H1 (cell line): ENCODE results near the gene DPH6. TPM values are rescaled to one million over a fixed set of nuclear protein-coding genes. Genes with fewer than 3 reads are reported as not detected.

Source experiments
- CTCF ChIA-PET: fragments of 300-600 bp; sonication (Branson Sonifier 250); formaldehyde crosslinking; loops from one replicate; lab custom pipeline; 2021; ENCODE audit not compliant: partially characterized antibody; lab: Charles Lee
- POLR2A ChIA-PET: fragments of 300-600 bp; sonication (Branson Sonifier 250); formaldehyde crosslinking; loops from one replicate; lab custom pipeline; 2021; ENCODE audit warnings: inconsistent platforms; ENCODE audit not compliant: partially characterized antibody; lab: Charles Lee
- DNase-seq, 2 experiments: peaks; one replicate each; pipeline versions ENCODE4 v3.0.0 to v3.0.0-alpha.2; 2010 to 2022; ENCODE audit warnings: low spot score in 2 of 2, low read depth in 1 of 2, mixed read lengths in 1 of 2
- FAIRE-seq: peaks from 2 replicates; lab custom pipeline; 2011; peaks lifted over from hg19 to GRCh38; lab: Jason Lieb, UNC
- H2AFZ ChIP-seq: 2 replicates; pipeline ENCODE4 v1.8.1; 2012; ENCODE audit warnings: low read length, inconsistent platforms
- H2AK5ac ChIP-seq: 2 replicates; pipeline ENCODE4 v1.6.1; 2013; ENCODE audit warnings: low read depth, low read length
- H2BK120ac ChIP-seq: replicated peaks from 2 replicates; pipeline ENCODE3; 2013; ENCODE audit warnings: low read depth, low read length, inconsistent platforms
- H2BK12ac ChIP-seq: 2 replicates; pipeline ENCODE4 v1.6.1; 2013; ENCODE audit warnings: low read depth, low read length
- H2BK15ac ChIP-seq: 2 replicates; pipeline ENCODE4 v1.6.1; 2013; ENCODE audit warnings: low read length
- H2BK20ac ChIP-seq: 2 replicates; pipeline ENCODE4 v1.6.1; 2013; ENCODE audit warnings: low read length
- H2BK5ac ChIP-seq: 2 replicates; pipeline ENCODE4 v1.6.1; 2013; ENCODE audit warnings: low read depth, low read length
- H3K14ac ChIP-seq: 2 replicates; pipeline ENCODE4 v1.6.1; 2013; ENCODE audit warnings: inconsistent platforms; ENCODE audit not compliant: insufficient read length
- H3K18ac ChIP-seq: 2 replicates; pipeline ENCODE4 v1.6.1; 2013; ENCODE audit warnings: low read length; ENCODE audit errors: extremely low read depth
- H3K23ac ChIP-seq: 2 replicates; pipeline ENCODE4 v1.6.1; 2013; ENCODE audit warnings: inconsistent platforms; ENCODE audit not compliant: insufficient read length
- H3K23me2 ChIP-seq: 2 replicates; pipeline ENCODE4 v1.6.1; 2013; ENCODE audit warnings: low read depth, low read length
- H3K27ac ChIP-seq: 2 replicates; pipeline ENCODE4 v1.6.1; 2011; ENCODE audit warnings: low read depth, low read length, inconsistent platforms
- H3K27me3 ChIP-seq, 4 experiments: replicated peaks in 1 of 4; 1 replicate in 1 of 4; 2 replicates in 3 of 4; pipeline versions ENCODE4 v1.6.1 to v1.8.1; 2011 to 2013; ENCODE audit warnings: low read length in 3 of 4, mild to moderate bottlenecking in 3 of 4, inconsistent platforms in 2 of 4, mixed read lengths in 2 of 4, moderate library complexity in 1 of 4; ENCODE audit not compliant: control insufficient read depth in 3 of 4, insufficient read depth in 3 of 4; ENCODE audit errors: extremely low read depth in 1 of 4
- H3K36me3 ChIP-seq, 4 experiments: 2 replicates each; pipeline versions ENCODE4 v1.6.1 to v1.8.1; 2011 to 2013; ENCODE audit warnings: mild to moderate bottlenecking in 4 of 4, low read length in 3 of 4, moderate library complexity in 2 of 4, control low read depth in 1 of 4, inconsistent platforms in 1 of 4; ENCODE audit not compliant: insufficient read depth in 4 of 4, control insufficient read depth in 2 of 4
- H3K4ac ChIP-seq: replicated peaks from 2 replicates; pipeline ENCODE3; 2013; ENCODE audit warnings: low read length, low read depth, mixed read lengths, inconsistent platforms; ENCODE audit not compliant: insufficient read length
- H3K4me1 ChIP-seq, 4 experiments: replicated peaks in 1 of 4; 1 replicate in 1 of 4; 2 replicates in 3 of 4; pipeline versions ENCODE4 v1.6.1 to v1.8.1; 2011 to 2013; ENCODE audit warnings: low read length in 3 of 4, inconsistent platforms in 2 of 4, mixed read lengths in 1 of 4; ENCODE audit not compliant: insufficient read depth in 4 of 4, control insufficient read depth in 3 of 4
- H3K4me2 ChIP-seq, 2 experiments: 2 replicates each; pipeline versions ENCODE4 v1.6.1 to v1.8.1; 2011 to 2013; ENCODE audit warnings: low read depth in 2 of 2, low read length in 2 of 2, control low read depth in 1 of 2, inconsistent platforms in 1 of 2, mild to moderate bottlenecking in 1 of 2; ENCODE audit not compliant: insufficient read depth in 1 of 2
- H3K4me3 ChIP-seq, 4 experiments: fragments of 200-600, 300-600 bp in 1 of 4; sonication (generic), shearing (Covaris generic), sonication (Bioruptor Twin) in 1 of 4; 2 replicates each; pipeline versions ENCODE4 v1.5.1 to v1.8.1; 2011 to 2016; ENCODE audit warnings: low read length in 4 of 4, low read depth in 3 of 4, control low read depth in 2 of 4, inconsistent platforms in 2 of 4, mild to moderate bottlenecking in 2 of 4, mixed read lengths in 1 of 4, moderate library complexity in 1 of 4; ENCODE audit not compliant: insufficient read depth in 2 of 4; ENCODE audit errors: extremely low read depth in 1 of 4
- H3K56ac ChIP-seq: replicated peaks from 2 replicates; pipeline ENCODE3; 2013; ENCODE audit warnings: low read depth, mild to moderate bottlenecking, mixed read lengths, low read length, inconsistent platforms; ENCODE audit not compliant: insufficient read length
- H3K79me1 ChIP-seq: 2 replicates; pipeline ENCODE4 v1.6.1; 2013; ENCODE audit warnings: low read depth, low read length, control low read depth
- H3K79me2 ChIP-seq, 2 experiments: 2 replicates each; pipeline versions ENCODE4 v1.6.1 to v1.8.1; 2012 to 2013; ENCODE audit warnings: low read length in 2 of 2, mild to moderate bottlenecking in 2 of 2, inconsistent platforms in 1 of 2; ENCODE audit not compliant: insufficient read depth in 2 of 2, control insufficient read depth in 1 of 2
- H3K9ac ChIP-seq, 4 experiments: replicated peaks in 1 of 4; 1 replicate in 1 of 4; 2 replicates in 3 of 4; pipeline versions ENCODE4 v1.6.1 to v1.8.1; 2011 to 2013; ENCODE audit warnings: low read depth in 3 of 4, low read length in 3 of 4, control low read depth in 2 of 4, mild to moderate bottlenecking in 2 of 4, moderate library complexity in 2 of 4, inconsistent platforms in 1 of 4; ENCODE audit errors: extremely low read depth in 1 of 4
- H3K9me3 ChIP-seq, 2 experiments: 2 replicates each; pipeline versions ENCODE4 v1.6.1 to v1.8.1; 2012 to 2013; ENCODE audit warnings: mild to moderate bottlenecking in 2 of 2, moderate library complexity in 2 of 2, control low read depth in 1 of 2, inconsistent platforms in 1 of 2, low read depth in 1 of 2, low read length in 1 of 2, mixed read lengths in 1 of 2; ENCODE audit not compliant: insufficient read depth in 2 of 2
- H4K20me1 ChIP-seq, 2 experiments: replicated peaks in 1 of 2; 2 replicates each; pipeline versions ENCODE3 to v1.8.1; 2011 to 2013; ENCODE audit warnings: inconsistent platforms in 2 of 2, low read length in 2 of 2, mild to moderate bottlenecking in 1 of 2; ENCODE audit not compliant: insufficient read depth in 2 of 2, control insufficient read depth in 1 of 2
- H4K5ac ChIP-seq: 2 replicates; pipeline ENCODE4 v1.6.1; 2013; ENCODE audit warnings: low read length, low read depth, mixed read lengths, inconsistent platforms; ENCODE audit not compliant: insufficient read length
- H4K8ac ChIP-seq: 2 replicates; pipeline ENCODE4 v1.8.0; 2013; ENCODE audit warnings: mild to moderate bottlenecking, moderate library complexity, low read length, inconsistent platforms; ENCODE audit not compliant: insufficient read depth; ENCODE audit errors: extremely low read depth
- H4K91ac ChIP-seq: replicated peaks from 2 replicates; pipeline ENCODE3; 2013; ENCODE audit warnings: low read length, mixed read lengths, inconsistent platforms; ENCODE audit not compliant: insufficient read length
- BCL11A ChIP-seq, 2 experiments: IDR thresholded peaks; one replicate each; pipeline ENCODE4 v1.6.1; 2011; ENCODE audit warnings: low read depth in 2 of 2, low read length in 2 of 2, mild to moderate bottlenecking in 2 of 2
- RAD21 ChIP-seq, 2 experiments: IDR thresholded peaks in 1 of 2; conservative IDR thresholded peaks in 1 of 2; 2 replicates each; pipeline ENCODE4 v1.6.1; 2011; ENCODE audit warnings: low read depth in 2 of 2, low read length in 2 of 2, improper control_type of control experiment in 1 of 2, inconsistent platforms in 1 of 2, mild to moderate bottlenecking in 1 of 2, moderate library complexity in 1 of 2
- RBBP5 ChIP-seq: IDR thresholded peaks from 2 replicates; pipeline ENCODE4 v1.7.1; 2012; ENCODE audit warnings: low read depth, mild to moderate bottlenecking, inconsistent platforms, low read length, moderate library complexity, borderline replicate concordance
- SIRT6 ChIP-seq: IDR thresholded peaks from one replicate; pipeline ENCODE4 v1.7.1; 2012; ENCODE audit warnings: low read length, inconsistent platforms
- WGBS, 2 experiments: shearing (Covaris generic) in 1 of 2; methylation state at CpG; one replicate each; pipeline versions ENCODE4 v1.1.6 to v1.1.7; 2013 to 2015; ENCODE audit warnings: low lambda C conversion rate in 2 of 2, mixed read lengths in 2 of 2, inconsistent platforms in 1 of 2, low coverage in 1 of 2, missing lambda C conversion rate in 1 of 2; ENCODE audit not compliant: insufficient replicate concordance in 2 of 2, insufficient coverage in 1 of 2, insufficient read length in 1 of 2; ENCODE audit errors: extremely low coverage in 1 of 2, missing lambda C conversion rate in 1 of 2; 5-methylcytosine and 5-hydroxymethylcytosine counted together
- polyA plus RNA-seq, 7 experiments: library from polyadenylated mRNA; depleted of rRNA in 3 of 7; stranded (reverse) in 5 of 7; unstranded in 2 of 7; fragments of >200 nt in 5 of 7; fragments of 200-250 nt in 2 of 7; gene quantifications; 1 replicate in 5 of 7; 2 replicates in 1 of 7; 4 replicates in 1 of 7; pipeline versions ENCODE4 v1.2.1 to v1.2.3, GENCODE V29; 2011 to 2013; ENCODE audit warnings: missing spikeins in 2 of 7, mixed read lengths in 2 of 7
- total RNA-seq: library from RNA; stranded (reverse); fragmentation: NEBNext Ultra II Directional; extraction: Animal tissue kit (Norgen Biotek cat#: 25700); gene quantifications from 2 replicates; pipeline ENCODE4 v1.2.1, GENCODE V29; 2021

Gene DPH6
- total and polyA plus RNA-seq, 2 of the 8 experiments (the other 6 are each of a cell fraction or from before 2014, with no cell fraction given): 21.6 to 30.5 TPM

GRCh38 chr15:35560258-35560657 is 14.3 kb upstream of the DPH6 start:
- H2BK5ac ChIP-seq: no peak overlapping the region
- H3K9ac ChIP-seq: no peak overlapping the region
- H3K4me1 ChIP-seq: no peaks in the 10 kb centered on the region
- WGBS, 2 experiments: 90% methylated on average over 1 of the region's 1 CpG; no CpG with 5 or more reads in 1 of the 2 experiments
- DNase-seq (no peak), FAIRE-seq (no peak)
- no peaks in the 10 kb centered on the region for H3K79me1 ChIP-seq
- no peak overlapping the region for H4K8ac ChIP-seq
- no peak overlapping the region for H4K5ac ChIP-seq
- H2BK15ac ChIP-seq: no peak overlapping the region
- H3K23ac ChIP-seq: no peak overlapping the region
- H3K18ac ChIP-seq: no peak overlapping the region
- no peaks in the 10 kb centered on the region for H3K23me2 ChIP-seq
- H3K27ac ChIP-seq: no peak overlapping the region
- H2BK20ac ChIP-seq: no peak overlapping the region
- H3K56ac ChIP-seq: no peak overlapping the region
- no peak overlapping the region for H2BK120ac ChIP-seq
- H2AK5ac ChIP-seq: no peak overlapping the region
- H3K4me3 ChIP-seq: no peak overlapping the region
- H3K27me3 ChIP-seq: no peaks in the 10 kb centered on the region
- H4K20me1 ChIP-seq: no peaks in the 10 kb centered on the region
- no peaks in the 10 kb centered on the region for H3K36me3 ChIP-seq
- no peak overlapping the region for H2AFZ ChIP-seq
- no peak overlapping the region for H3K4ac ChIP-seq
- CTCF ChIA-PET: no interaction called here
- POLR2A ChIA-PET: interaction anchor here (0.6 kb wide), 1 partner anchor 138 kb away, joined by 3 read pairs; no protein-coding TSS in a partner anchor
- no peak overlapping the region for H4K91ac ChIP-seq
- H3K9me3 ChIP-seq: no peaks in the 10 kb centered on the region
- H3K4me2 ChIP-seq: no peak overlapping the region
- no peaks in the 10 kb centered on the region for H3K79me2 ChIP-seq
- TF ChIP-seq RBBP5 (no peak), SIRT6 (no peak), BCL11A (IDR thresholded peaks at IDR 0.05; ENCODE audit: low read depth in 2 of 2, low read length in 2 of 2) (no peak), RAD21 (IDR thresholded peaks at IDR 0.05 in 1 of 2, conservative IDR thresholded peaks at IDR 0.05 in 1 of 2; ENCODE audit: low read depth in 2 of 2, low read length in 2 of 2) (no peak)
- no peak overlapping the region for H3K14ac ChIP-seq
- no peak overlapping the region for H2BK12ac ChIP-seq
